NCI-H2081 treated with DMSO at 0.1 percent for 48 hours (cell line): ENCODE data around the gene RAP2A.

ENCODE experiments used
- DNase-seq: peaks from one replicate; lab custom pipeline; 2025; lab: John Stamatoyannopoulos, UW

The RAP2A gene

GRCh38 chr13:97448503-97449251 lies 14.7 kb downstream of the RAP2A start:
- no peak for DNase-seq

DNA sequence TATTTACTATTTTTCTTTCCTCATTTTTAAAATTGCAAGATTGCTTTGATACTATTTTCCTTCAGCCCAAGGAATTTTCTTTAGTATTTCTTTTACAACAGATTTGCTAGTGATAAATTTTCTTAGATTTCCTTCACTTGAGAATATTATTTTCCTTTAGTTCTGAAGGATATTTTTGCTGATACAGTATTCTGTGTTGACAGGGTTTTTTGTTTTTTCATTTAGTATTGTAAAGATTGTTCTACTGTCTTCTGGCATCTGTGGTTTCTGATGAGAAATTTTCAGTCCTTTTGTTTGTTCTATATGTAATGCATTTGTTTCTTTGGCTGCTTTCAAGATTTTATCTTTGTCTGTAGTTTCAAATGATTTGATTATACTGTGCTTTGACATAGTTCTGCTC lies 20.7 kb downstream of the RAP2A start:
- DNase-seq, result no peak

DNA sequence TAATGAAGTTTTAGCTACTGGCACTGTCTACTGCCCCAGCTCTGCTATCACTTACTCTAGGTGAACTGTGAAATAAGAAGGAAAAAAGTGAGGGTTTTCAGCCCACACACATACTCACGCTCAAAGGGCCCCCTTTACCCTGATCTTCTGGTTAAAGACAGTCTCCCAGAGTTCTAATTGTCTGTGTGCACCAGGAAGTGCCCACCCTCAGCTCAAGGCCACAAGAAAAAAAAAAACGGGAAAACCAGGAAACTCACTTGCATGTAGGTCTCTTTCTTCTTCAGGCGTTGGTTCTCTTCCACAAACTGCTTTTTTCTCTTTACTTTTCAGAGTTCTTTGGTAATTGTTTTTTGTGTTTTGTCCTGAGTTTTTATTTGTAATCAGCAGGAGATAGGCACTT lies 22.1 kb downstream of the RAP2A start:
- no peak for DNase-seq

DNA sequence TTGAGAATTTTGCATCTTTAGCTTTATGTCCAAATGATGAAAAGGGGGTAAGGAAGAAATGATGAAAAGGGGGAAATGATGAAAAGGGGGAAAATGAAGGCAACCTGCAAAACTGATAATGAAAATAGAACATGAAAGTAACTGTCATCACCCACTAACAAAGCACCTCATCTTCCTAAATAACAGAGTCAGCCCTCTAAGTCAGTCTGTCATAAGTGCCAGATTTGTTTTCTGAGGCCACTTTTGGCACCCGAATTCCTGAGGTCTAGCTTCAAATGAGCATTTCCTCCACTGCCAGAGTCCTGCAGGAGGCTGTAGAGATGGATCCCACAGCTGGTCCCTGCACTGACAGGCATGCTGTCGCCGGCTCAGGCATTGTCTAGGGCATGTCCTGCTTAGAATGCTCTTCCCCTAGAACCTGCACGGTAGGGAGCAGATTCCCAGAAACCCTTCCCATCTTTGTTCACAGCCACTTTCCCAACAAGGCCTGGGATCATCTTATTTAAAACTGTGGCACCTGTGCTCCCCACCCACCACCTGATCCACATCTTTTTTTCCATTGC lies 25.3 kb downstream of the RAP2A start:
- no peak for DNase-seq

GRCh38 chr13:97460004-97460775 lies 26.2 kb downstream of the RAP2A start:
- no peak for DNase-seq

DNA sequence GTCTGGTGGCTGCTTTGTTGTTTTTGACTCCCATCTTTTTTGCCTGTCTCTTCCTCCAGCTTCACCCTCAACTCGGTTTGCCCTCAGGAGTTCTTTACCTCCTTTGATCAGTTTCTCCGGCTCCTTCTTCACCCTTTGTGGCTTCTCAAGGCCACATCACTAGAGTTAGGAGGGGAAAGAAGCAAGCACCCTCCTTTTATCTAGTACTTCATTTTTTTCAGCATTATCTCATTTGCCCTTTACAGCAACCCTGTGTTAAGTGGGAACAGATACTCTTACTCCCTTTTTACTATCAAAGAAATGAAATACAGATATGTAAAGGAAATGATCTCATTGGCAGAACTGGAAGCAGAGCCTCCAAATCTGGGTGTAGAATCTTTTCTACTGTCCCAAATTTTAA lies 26.9 kb downstream of the RAP2A start:
- DNase-seq, result no peak

DNA sequence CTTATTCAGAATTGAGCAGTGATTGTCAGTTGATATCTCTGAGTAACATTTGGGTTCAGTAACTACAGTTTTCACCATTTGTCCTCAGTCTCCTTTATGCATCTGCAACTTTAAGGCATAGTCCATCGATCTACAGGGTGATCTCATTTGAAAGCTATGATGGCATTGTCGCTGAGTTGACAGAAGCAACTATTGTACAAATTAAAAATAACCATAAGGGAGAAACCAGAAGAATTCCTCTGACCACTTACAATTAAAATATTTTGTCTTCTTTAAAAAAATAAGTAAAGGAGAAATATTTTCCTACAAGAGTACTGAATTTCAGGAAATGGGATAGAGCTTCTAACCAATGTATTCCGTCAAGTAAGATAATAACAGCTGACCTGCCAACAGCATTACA lies 30.6 kb downstream of the RAP2A start:
- DNase-seq, result no peak

DNA sequence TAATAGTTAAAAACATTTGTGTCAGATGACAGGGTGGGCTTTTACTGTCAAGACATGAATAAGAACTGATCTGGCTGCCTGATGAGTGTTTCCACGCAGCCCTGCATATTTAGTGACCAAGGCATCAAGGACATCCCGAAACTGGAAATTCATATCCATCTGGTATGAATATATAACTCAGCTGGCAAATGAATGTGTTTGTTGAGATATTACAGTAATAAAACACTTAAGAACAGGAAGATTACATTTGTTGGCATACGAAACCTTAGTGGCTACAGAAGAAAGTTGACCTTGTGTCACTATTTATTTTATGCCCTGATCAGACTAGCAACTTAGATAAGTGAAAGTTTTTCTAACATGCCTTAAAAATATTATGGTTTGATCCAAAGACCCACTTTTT lies 32.8 kb downstream of the RAP2A start:
- DNase-seq, result no peak

DNA sequence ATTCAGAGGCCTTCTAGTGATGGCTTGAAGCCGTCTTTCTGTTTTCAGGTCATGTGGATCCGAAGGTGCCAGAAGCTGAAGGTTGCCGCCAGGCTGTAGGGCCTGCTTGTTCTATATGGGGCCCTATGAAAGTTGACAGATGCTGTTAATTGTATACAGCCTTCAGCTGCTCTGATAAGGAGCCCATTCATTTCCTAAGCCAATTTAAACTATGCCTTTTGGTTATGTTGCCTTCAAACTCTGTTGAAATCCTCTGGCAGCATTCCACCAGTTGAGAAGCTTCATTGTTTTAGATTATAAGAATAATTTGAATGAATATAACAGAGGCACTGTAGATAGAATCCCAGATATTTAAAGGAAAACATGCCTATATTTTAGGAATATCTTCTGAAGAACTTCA lies 34.4 kb downstream of the RAP2A start:
- DNase-seq, result no peak

DNA sequence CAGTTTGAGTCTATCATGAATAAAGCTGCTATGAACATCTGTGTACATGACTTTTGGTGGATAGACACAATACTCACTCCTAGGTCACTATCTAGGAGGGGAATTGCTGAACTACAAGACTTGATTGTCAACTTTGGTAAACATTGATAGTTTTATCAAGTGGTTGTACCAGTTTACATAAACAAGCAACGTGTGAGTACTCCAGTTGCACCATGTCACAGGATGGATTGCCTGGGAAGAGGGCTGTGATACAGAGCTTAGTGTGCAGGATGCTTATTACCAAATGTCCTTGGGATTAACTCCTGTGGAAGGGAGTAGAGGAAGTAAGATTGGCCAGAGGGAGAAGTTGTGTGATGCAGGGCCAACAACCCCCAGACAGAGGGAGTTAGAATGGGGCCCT lies 37.7 kb downstream of the RAP2A start:
- DNase-seq, result no peak

DNA sequence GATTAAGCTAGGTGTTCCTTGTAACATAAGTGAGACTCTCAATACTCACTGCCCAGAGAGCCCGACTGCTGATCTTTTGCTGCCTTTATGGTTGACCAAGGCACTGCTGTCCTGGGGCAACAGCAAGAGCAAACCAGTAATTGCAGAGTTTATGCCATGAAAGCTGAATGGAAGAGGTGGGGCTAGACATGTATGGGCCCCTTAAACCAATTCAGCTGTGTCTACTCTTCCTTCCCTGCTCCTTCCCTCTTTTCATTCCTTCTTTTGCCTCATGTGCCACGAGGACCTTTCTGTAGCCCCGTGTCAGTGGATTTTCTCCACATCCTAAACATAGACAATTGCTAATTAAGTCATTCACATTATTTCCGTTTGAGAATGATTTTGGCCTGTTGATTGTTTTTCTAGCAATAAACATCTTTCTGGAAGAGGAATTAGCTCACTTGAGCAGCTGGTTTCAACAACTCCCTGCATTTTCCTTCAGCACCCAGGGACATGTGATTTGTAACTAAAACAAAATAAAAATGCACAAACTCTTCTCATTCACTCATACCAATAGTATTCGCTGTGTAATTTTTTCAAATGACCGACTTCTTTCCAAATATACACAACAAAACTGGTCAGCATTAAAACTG lies 40.5 kb downstream of the RAP2A start:
- no peak for DNase-seq

GRCh38 chr13:97475011-97475410 lies 41.0 kb downstream of the RAP2A start:
- no peak for DNase-seq

GRCh38 chr13:97477844-97478243 lies 43.9 kb downstream of the RAP2A start:
- DNase-seq, result no peak

- no peak for DNase-seq
Observed at GRCh38 chr13:97478247-97478646, 44.3 kb downstream of the RAP2A start.

GRCh38 chr13:97483465-97483864 lies 49.5 kb downstream of the RAP2A start:
- DNase-seq, result no peak

DNA sequence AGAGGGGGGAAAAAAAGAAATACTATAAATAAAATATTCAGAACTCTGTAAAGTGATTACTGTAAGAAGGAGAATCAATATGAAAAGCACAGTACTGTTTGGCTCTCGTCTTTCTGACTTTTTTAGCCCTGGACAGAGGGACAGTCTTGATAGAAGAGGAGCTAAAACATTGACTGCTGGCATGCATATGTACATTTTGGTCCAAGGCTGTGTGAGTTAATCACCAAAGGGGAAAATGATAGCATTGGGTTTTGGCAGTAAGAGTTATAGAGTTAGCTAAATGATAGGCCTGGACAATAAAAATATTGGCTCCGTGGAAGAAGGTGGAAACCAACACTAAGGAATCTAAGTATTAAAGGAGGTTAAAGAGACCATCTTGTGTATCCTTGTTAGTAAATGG lies 50.3 kb downstream of the RAP2A start:
- no peak for DNase-seq

GRCh38 chr13:97485320-97485719 lies 51.4 kb downstream of the RAP2A start:
- DNase-seq, result no peak

DNA sequence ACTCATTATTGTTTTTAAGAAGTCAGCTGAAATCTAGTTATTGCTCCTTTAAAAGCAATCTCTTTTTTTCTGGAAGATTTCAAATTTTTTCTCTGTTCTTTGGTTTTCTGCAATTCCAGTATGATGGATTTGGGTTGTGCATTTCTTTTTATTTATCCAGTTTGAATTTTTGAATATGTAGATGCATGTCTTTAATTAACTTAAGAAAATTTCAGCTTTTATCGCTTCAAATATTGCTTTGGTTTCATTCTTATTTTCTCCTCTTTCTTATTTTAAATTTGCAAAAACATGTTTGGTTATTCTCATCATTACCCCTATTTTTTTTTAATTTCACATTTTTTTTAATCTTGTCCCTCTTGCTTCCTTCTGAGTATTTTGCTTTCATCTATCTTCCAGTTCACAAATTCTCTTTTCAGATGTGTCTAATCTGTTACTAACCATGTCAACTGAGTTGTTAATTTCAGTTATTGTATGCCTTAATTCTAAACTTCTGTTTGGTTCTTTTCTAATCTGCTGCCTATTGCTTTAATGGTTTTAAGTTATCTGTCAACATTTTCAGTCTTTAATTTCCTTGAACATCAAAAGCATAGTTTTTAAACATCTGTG lies 56.8 kb downstream of the RAP2A start:
- DNase-seq, result no peak

DNA sequence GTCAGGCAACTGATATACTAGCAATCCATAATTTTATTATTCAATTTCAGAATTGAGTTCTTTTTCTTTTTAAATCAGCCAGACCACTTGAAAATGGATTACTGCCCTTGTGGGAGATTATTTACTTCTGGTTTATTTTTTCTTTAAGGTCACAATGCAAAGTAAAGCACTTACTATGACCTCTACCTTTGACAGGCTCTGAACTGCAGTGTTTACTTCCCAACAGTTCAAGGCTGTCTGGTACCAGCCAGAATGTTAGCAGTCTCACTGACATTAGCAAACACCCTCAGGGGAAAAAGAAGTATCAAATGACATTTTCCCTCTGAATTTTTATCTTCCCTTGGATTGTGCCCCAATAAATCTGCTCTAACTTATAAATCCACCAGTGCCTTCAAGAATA lies 57.5 kb downstream of the RAP2A start:
- DNase-seq, result no peak

DNA sequence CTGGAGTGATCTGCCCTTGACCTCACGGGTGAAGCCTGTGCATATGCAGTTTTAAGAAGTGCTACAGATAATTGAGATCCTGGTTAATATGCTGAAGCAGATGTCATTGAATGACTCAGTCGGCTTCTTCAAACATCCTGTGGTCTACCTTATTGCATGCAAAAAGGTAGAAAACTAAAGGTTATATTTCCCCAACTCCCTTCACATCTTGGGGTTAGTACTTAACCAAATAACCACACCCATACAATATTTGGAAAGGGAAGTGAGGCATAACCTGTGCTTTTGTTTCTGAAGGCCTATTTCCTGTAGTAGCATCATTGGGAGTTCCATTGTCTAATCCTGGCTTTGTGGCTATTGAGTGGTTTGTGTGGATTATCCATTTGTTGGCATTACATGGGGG lies 58.3 kb downstream of the RAP2A start:
- DNase-seq, result no peak

DNA sequence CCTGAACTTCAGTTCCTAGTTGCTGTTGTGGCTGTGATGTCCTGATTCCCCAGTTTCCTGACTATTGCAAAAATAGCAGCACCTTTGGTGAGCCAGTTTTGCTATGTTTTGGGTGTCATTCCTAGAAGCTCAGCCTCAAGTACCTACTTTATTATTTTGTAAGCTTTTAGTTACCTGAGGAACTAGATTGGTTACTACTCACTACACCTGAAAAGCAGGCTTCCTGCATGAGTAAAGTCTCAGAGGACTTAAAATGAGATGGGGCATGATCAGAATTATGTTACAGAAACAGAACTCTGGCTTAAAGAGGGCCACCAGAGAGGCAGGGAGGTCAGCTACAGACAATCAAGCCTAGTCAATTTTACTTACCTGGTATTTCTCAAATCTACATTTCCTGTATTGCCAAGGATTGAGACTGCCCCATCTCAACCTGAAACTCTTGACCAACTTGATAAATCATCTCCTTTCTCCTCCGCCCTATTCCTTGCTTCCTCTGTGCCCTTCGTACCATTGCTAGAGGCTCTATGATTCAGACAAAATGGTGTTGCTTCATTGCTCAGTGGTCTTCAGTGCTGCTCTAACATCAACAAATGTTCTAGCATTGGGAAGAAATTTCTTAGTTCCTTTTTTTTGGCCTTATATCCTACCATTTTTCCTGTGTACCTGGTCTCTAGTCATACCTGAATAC lies 58.9 kb downstream of the RAP2A start:
- DNase-seq, result no peak

DNA sequence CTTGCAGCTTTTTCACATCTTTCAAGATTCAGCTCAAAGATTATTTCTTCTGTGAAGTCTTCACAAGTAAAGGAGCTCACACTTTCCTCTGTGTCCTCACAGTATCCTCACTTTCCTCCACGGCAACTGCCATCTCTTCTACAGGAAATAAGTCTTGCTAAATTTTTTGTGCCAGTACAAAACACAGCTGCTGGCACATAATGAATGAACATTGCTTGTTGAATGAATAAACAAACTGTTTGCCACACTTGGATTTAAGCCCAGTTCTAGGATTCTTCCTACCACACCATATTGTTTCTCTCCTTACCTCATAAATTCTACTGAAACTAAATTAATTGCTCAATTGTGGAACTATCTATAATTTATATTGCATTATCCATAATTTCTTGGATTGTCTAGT lies 59.5 kb downstream of the RAP2A start:
- no peak for DNase-seq
